WI38 (cell line): ENCODE measurements around the gene VSTM2B.

ENCODE experiments used
- H3K4me3 ChIP-seq: 2 replicates; pipeline ENCODE4 v1.5.1; 2011; ENCODE audit warnings: low read depth, mild to moderate bottlenecking, control low read depth, low read length
- TF ChIP-seq, protein P1 (sequence below): IDR thresholded peaks from 2 replicates; pipeline ENCODE4 v1.5.1; 2012; ENCODE audit warnings: low read depth, mild to moderate bottlenecking, control low read depth, low read length

Gene VSTM2B

GRCh38 chr19:29497241-29497640, 28.6 kb upstream of the VSTM2B start:
- no peak overlapping the region for H3K4me3 ChIP-seq
- TF ChIP-seq, protein P1, sequence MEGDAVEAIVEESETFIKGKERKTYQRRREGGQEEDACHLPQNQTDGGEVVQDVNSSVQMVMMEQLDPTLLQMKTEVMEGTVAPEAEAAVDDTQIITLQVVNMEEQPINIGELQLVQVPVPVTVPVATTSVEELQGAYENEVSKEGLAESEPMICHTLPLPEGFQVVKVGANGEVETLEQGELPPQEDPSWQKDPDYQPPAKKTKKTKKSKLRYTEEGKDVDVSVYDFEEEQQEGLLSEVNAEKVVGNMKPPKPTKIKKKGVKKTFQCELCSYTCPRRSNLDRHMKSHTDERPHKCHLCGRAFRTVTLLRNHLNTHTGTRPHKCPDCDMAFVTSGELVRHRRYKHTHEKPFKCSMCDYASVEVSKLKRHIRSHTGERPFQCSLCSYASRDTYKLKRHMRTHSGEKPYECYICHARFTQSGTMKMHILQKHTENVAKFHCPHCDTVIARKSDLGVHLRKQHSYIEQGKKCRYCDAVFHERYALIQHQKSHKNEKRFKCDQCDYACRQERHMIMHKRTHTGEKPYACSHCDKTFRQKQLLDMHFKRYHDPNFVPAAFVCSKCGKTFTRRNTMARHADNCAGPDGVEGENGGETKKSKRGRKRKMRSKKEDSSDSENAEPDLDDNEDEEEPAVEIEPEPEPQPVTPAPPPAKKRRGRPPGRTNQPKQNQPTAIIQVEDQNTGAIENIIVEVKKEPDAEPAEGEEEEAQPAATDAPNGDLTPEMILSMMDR, result no peak

- no peak overlapping the region for H3K4me3 ChIP-seq
- TF ChIP-seq, protein P1, result no peak
Observed at GRCh38 chr19:29497686-29498436, 27.9 kb upstream of the VSTM2B start.

- no peak overlapping the region for H3K4me3 ChIP-seq
- TF ChIP-seq, protein P1, result no peak
Observed at GRCh38 chr19:29499261-29499920, 26.4 kb upstream of the VSTM2B start.

GRCh38 chr19:29499921-29500590, 25.7 kb upstream of the VSTM2B start:
- TF ChIP-seq, protein P1, result no peak
- H3K4me3 ChIP-seq, result no peak overlapping the region

GRCh38 chr19:29501816-29502580, 23.8 kb upstream of the VSTM2B start:
- TF ChIP-seq, protein P1, result no peak
- no peak overlapping the region for H3K4me3 ChIP-seq

DNA sequence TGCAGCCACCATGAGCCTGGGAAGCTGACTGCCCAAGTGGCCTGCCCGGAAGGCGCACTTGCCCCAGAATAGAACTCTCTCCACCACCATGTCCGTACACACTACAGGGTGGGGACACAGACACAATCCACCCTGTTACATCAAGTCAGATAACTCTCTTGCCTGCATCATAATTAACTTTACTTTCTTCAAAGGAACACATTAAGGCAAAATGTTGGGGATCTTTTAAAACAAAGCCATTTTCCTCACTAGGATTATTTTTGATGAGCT, 23.3 kb upstream of the VSTM2B start:
- H3K4me3 ChIP-seq, result no peak overlapping the region
- TF ChIP-seq, protein P1, result no peak
